GM19452 (cell line): ENCODE results near the gene EPHB6.

Source experiments
- ATAC-seq: cut with Tn5 transposase; IDR thresholded peaks from one replicate; pipeline ENCODE4 v1.9.1; 2021; ENCODE audit not compliant: unreplicated experiment

EPHB6 gene

GRCh38 chr7:142833174-142834048 lies 21.5 kb upstream of the EPHB6 start:
- ATAC-seq: peak; percentile 82

DNA sequence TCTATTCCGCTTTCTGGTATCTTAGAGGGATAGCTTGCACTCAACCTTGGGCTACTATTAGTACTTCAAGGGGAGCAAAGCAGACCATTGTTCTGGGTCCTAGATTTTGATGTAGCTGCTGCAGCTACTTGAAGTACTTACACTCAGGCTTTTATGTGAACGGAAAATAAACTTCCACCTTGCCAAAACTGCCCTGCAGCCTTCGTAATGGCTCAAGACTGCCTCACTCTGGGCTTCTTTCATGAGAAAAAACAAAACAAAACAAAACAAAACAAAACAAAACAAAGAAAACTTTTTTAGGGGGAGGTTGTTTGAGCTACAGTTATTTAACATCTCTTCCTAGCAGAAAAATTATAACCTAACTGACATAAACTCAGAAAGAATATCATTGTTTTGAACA lies 19.4 kb upstream of the EPHB6 start:
- ATAC-seq: no peak

DNA sequence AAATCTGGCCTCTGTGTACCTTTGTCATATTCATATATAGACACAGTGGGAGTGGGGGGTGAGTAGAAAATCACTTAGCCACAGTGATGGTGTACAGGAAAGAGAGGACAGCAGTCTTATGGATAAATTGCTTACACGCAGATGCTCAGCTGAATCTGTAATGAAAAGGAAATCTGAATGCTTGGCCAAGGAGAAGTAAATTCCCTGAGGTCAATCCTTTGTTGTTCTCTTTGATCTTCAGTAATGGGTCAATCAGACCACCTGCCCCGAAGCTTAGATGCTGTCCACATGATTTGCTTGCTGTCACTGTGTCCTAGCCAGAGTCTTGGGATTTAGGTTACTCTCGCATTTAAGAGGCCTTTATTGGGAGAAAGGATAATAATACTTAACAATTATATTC lies 18.4 kb upstream of the EPHB6 start:
- no peak for ATAC-seq

- no peak for ATAC-seq
These were observed 16.2 kb upstream of the EPHB6 start for GRCh38 chr7:142838461-142839213.

GRCh38 chr7:142842251-142842766 lies 12.6 kb upstream of the EPHB6 start:
- ATAC-seq: no peak

- ATAC-seq: no peak
These were observed 7.5 kb upstream of the EPHB6 start for GRCh38 chr7:142847353-142847752.

DNA sequence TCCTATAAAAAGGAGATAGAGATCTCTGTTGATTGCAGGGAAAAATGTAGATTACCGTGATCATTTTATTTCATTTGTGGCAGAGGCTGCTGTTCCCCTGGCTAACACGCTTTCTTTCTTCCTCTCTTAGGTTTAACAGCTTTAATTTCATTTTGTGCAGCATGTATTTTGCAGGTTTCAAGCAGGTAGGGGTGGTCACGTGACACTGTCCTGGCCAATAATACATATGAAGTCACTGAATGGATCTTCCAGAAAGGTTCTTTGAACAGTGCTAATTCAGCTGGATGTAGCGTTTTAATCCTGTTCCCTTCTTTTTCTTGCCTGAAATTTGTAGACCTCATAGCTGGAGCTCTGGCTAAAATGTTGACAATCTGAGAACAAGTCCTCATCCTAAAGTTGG lies 3.6 kb upstream of the EPHB6 start:
- ATAC-seq: no peak

DNA sequence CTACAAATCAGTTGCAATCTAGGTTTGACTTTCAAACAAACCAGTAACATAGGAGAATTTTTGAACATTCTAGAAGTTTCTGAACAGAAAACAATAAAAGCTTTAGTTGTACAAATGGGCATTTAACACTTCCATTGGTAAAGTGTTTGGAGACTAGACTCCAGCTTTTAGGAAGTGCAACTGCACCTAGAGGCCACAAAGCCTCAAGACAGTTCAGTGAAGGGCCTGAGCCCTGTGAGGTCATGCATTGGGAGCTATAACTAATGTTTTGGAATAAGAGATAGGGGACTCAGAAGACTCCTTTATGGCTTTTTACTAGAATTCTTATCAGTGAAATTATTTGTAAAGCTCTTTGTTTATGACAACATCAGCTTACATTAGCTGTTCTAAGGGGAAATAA lies 3.0 kb upstream of the EPHB6 start:
- ATAC-seq: no peak

DNA sequence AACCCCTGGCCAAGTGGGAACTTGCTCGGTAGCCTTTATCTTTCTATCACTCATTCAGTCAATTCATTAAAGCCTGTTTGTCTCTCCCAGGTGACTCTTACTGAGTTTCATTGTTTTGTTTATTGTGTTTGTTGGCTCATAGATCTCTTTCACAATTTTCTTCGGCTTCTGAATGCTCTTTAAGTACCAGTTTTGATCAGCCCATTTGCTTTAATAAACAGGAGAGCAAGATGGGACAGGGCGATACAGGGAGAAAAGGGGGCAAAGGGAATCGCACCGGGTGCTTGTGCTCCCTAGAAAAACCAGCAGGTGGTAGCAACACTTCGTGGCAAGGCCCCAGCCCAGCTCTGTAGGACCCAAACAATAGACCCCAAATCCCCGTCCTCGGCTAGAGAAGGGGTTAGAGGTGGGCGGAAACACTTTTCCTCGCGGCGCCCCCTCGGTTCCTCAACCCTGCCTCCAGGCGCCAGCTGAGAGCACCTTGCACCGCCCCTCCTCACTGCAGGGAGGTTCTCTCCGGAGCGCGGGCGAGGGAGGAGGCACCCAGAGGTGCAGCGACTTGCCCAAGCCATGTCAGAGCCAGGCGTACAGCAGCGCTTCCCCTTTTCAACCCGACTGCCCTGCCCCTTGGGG lies 1.0 kb upstream of the EPHB6 start:
- ATAC-seq: peak; percentile 83

GRCh38 chr7:142855114-142855743 lies 353 bp downstream of the EPHB6 start:
- peak; percentile 3 for ATAC-seq

- ATAC-seq: no peak
These were observed 1.1 kb downstream of the EPHB6 start for GRCh38 chr7:142855756-142856564.

DNA sequence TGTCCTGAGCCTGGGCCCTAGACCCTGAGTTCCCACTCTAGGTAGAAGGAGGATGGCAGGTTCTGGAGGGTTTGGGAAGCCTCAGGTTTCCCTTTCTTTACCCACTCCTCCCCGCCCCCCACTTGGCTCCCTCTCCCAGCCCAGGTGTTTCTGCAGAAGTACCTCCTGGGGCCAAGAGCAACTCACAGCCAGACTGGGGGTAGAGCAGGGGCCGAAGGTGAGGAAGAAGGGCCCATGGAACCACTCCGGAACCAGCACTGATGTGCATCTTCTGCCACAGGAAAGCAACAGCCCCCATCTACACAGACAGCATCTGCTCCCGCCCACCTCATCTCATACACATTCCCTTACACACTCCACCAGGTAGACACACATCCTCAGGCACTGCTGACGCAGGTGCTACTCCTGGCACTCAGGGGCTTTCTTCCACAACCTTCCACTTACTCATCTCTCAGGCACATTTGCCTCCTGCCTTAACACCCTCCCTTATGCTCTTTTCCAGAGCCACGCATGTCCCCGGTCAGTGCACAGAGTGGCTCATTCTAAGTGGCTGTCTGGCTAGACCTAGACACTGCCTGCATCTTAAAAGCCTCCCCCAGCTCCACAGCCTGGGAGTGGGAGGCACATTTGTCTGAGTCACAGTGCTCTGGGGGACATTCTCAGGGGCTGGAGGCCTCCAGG lies 1.8 kb downstream of the EPHB6 start:
- no peak for ATAC-seq

- no peak for ATAC-seq
These were observed 2.7 kb downstream of the EPHB6 start for GRCh38 chr7:142857625-142858024.

DNA sequence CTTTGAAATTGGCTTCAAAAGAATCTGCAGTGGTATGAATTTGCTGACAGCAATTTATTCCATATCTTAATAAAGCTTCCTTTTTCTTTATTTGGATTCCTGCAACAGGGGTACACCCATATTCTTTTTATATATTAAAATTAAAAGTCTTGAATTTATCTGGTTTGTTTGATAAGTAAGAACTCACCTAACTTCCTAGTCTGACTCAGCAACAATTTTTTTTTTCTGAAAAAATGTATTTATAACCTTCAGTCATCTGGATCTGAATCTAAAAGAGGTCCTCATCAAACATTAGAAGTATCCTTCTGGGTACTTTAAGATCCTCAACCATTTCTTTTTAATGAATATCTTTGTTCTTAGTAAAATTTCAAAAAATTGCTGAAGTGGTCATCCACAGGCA lies 4.5 kb downstream of the EPHB6 start:
- no peak for ATAC-seq

- no peak for ATAC-seq
These were observed 5.0 kb downstream of the EPHB6 start for GRCh38 chr7:142859829-142860228.

DNA sequence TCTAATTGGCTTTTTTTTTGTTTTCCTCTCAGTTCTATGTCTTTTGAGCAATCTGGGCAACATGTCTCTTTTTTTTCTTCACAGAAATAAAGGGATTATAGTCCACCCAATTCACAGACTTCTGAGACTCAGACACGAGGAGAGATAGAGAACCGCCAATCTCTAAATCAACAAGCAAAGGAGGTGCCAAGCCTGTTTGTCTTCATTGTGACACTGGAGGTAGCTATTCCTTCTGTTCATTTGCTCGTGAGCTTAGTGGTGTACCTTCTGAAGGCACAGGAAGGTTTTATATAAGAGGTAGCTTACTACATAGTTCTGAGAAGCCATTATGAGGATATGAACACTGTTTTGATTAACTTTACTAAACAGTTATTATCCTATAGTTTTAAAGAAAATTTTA lies 6.1 kb downstream of the EPHB6 start:
- ATAC-seq: no peak

- ATAC-seq: no peak
These were observed 7.5 kb downstream of the EPHB6 start for GRCh38 chr7:142862351-142862750.

DNA sequence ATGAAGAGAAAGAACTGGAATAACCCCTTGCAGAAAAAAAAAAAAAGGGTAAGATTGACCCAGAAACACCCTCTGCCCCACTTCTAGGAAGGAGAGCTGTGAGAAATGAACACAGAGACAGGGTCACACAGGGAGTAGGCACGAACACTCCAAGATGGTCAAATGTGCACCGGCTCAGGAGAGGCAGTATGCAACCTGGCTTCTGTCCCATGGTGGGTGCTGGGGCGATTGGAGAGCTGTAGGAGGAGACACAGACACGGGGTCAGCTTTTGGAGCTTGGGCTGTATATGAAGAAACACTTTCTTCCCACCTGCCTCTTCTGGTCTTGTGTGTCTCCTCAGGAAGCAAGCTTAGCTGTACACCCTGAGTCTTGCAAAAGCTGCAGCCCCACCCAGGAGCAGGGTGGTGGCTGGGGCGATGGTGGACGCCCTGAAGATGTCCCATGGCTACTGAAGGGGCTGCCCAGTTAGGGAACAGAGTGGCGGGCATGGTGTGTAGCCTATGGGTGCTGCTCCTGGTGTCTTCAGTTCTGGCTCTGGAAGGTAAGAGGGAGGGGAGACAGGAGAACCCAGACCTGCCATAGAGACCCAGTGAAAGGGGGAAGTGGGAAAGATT lies 8.0 kb downstream of the EPHB6 start:
- ATAC-seq: no peak
